ENCODE results near the gene ADNP.
"Not testable (repeated sequence)": the region's sequence is repeated elsewhere in the genome, so short reads cannot be mapped to it uniquely, and the experiment has no call there.

The ADNP gene

GRCh38 chr20:50931306-50932015 is at the start of gene ADNP:
Gene ADNP (minus strand): TSS chr20:50931437. CDS start chr20:50903996, 27,441 bp downstream.
- no peak for FAIRE-seq

GRCh38 chr20:50980071-50980681 is 48.9 kb upstream of the ADNP start:
- FAIRE-seq = no peak

GRCh38 chr20:50978533-50978932 is 47.3 kb upstream of the ADNP start:
- FAIRE-seq = not testable (repeated sequence)

GRCh38 chr20:50977066-50978021 is 46.1 kb upstream of the ADNP start:
- FAIRE-seq = no peak

- FAIRE-seq = no peak
Measured at GRCh38 chr20:50975701-50976330, 44.6 kb upstream of the ADNP start.

GRCh38 chr20:50969912-50970311 is 38.7 kb upstream of the ADNP start:
- FAIRE-seq = no peak

GRCh38 chr20:50969435-50969834 is 38.2 kb upstream of the ADNP start:
- FAIRE-seq = no peak

- FAIRE-seq = no peak
Measured at GRCh38 chr20:50968289-50968688, 37.1 kb upstream of the ADNP start.

- no peak for FAIRE-seq
Measured at GRCh38 chr20:50967586-50967985, 36.3 kb upstream of the ADNP start.

- FAIRE-seq = no peak
Measured at GRCh38 chr20:50959543-50960126, 28.4 kb upstream of the ADNP start.

- peak; percentile 80 for FAIRE-seq
Measured at GRCh38 chr20:50958615-50959542, 27.6 kb upstream of the ADNP start, which contains the start of gene MOCS3. Gene MOCS3 (plus strand): TSS chr20:50958818. CDS start chr20:50958843, 25 bp downstream.

GRCh38 chr20:50957798-50958614 is 26.8 kb upstream of the ADNP start, which contains the start of gene DPM1:
Gene DPM1 (minus strand): TSS chr20:50958532. CDS start chr20:50958523, 9 bp downstream.
- FAIRE-seq = no peak

GRCh38 chr20:50957276-50957675 is 26.0 kb upstream of the ADNP start:
- no peak for FAIRE-seq

- FAIRE-seq = no peak
Measured at GRCh38 chr20:50953821-50954220, 22.6 kb upstream of the ADNP start.

GRCh38 chr20:50953196-50953595 is 22.0 kb upstream of the ADNP start:
- no peak for FAIRE-seq

GRCh38 chr20:50948132-50948785 is 17.0 kb upstream of the ADNP start:
- FAIRE-seq = no peak

- FAIRE-seq = no peak
Measured at GRCh38 chr20:50943069-50943468, 11.8 kb upstream of the ADNP start.

GRCh38 chr20:50933589-50933988 is 2.4 kb upstream of the ADNP start:
- no peak for FAIRE-seq

GRCh38 chr20:50932691-50933280 is 1.5 kb upstream of the ADNP start:
- no peak for FAIRE-seq
